HepG2 (cell line): ENCODE results near the gene CEBPB. TPM values are rescaled to one million over a fixed set of nuclear protein-coding genes. Genes with fewer than 3 reads are reported as not detected.

Experiments used
- ATF1 ChIP-seq: IDR thresholded peaks from 2 replicates; pipeline ENCODE4 v1.6.1; 2016; ENCODE audit warnings: mild to moderate bottlenecking, control low read depth
- ATF3 ChIP-seq: sonication (generic); formaldehyde crosslinking; IDR thresholded peaks from 2 replicates; pipeline ENCODE4 v1.4.0; 2020; ENCODE audit warnings: missing genetic modification reagents
- EEA1 ChIP-seq: sonication (generic); formaldehyde crosslinking; IDR thresholded peaks from 2 replicates; pipeline ENCODE4 v1.5.1; 2020; ENCODE audit warnings: mild to moderate bottlenecking, missing genetic modification reagents, borderline replicate concordance
- GPBP1L1 ChIP-seq: sonication (generic); formaldehyde crosslinking; IDR thresholded peaks from 2 replicates; pipeline ENCODE4 v1.5.0; 2020; ENCODE audit warnings: mild to moderate bottlenecking, missing genetic modification reagents
- HOXA9 ChIP-seq: sonication (generic); formaldehyde crosslinking; IDR thresholded peaks from 2 replicates; pipeline ENCODE4 v1.8.1; 2022; ENCODE audit warnings: missing genetic modification reagents, mild to moderate bottlenecking, moderate library complexity, borderline replicate concordance
- IRF2 ChIP-seq: IDR thresholded peaks from 2 replicates; pipeline ENCODE4 v1.6.1; 2018; ENCODE audit warnings: missing genetic modification reagents, missing compliant biosample characterization
- ISL2 ChIP-seq: sonication (generic); formaldehyde crosslinking; IDR thresholded peaks from 2 replicates; pipeline ENCODE4 v1.5.0; 2020; ENCODE audit warnings: missing genetic modification reagents
- JUND ChIP-seq: sonication (generic); formaldehyde crosslinking; IDR thresholded peaks from 2 replicates; pipeline ENCODE4 v1.8.0; 2022; ENCODE audit warnings: mild to moderate bottlenecking, missing genetic modification reagents
- MZF1 ChIP-seq: sonication (generic); formaldehyde crosslinking; IDR thresholded peaks from 2 replicates; pipeline ENCODE4 v1.8.1; 2023; ENCODE audit warnings: mild to moderate bottlenecking, missing genetic modification reagents, borderline replicate concordance
- NR2F6 ChIP-seq, 2 experiments: IDR thresholded peaks; 2 replicates each; pipeline ENCODE4 v1.6.1; 2016; ENCODE audit warnings: antibody characterized with exemption in 1 of 2, mild to moderate bottlenecking in 1 of 2
- REPIN1 ChIP-seq: sonication (generic); formaldehyde crosslinking; IDR thresholded peaks from 2 replicates; pipeline ENCODE4 v1.8.0; 2022; ENCODE audit warnings: missing genetic modification reagents, low read depth, mild to moderate bottlenecking, borderline replicate concordance
- RNF2 ChIP-seq: fragments of 450-650 bp; conservative IDR thresholded peaks from 2 replicates; pipeline ENCODE4 v1.6.1; 2016; ENCODE audit warnings: low read depth
- ZFP91 ChIP-seq: sonication (generic); formaldehyde crosslinking; IDR thresholded peaks from 2 replicates; pipeline ENCODE4 v1.9.0; 2022; ENCODE audit warnings: missing genetic modification reagents, mild to moderate bottlenecking, borderline replicate concordance
- polyA plus RNA-seq, 8 experiments: library from polyadenylated mRNA; depleted of rRNA in 3 of 8; stranded (reverse) in 7 of 8; unstranded in 1 of 8; fragments of >200 nt; fragmentation: Illumina TruSeq in 4 of 8; extraction: Trizol in 4 of 8; gene quantifications; 2 replicates each; pipeline versions ENCODE4 v1.2.1 to v1.2.3, GENCODE V29; 2011 to 2016; ENCODE audit warnings: low read depth in 4 of 8, missing spikeins in 1 of 8, mixed read lengths in 1 of 8; ENCODE audit not compliant: insufficient read depth in 1 of 8
- total RNA-seq, 5 experiments: library from RNA; depleted of rRNA; stranded (reverse); fragments of >200 nt; fragmentation: Illumina TruSeq; extraction: Trizol; gene quantifications; 2 replicates each; pipeline ENCODE4 v1.2.3, GENCODE V29; 2016; ENCODE audit warnings: low read depth in 1 of 5
- TF ChIP-seq, protein P1 (sequence below): sonication (generic); formaldehyde crosslinking; IDR thresholded peaks from 2 replicates; pipeline ENCODE4 v1.4.0; 2020; ENCODE audit warnings: low read depth, mild to moderate bottlenecking, missing genetic modification reagents
- TF ChIP-seq, protein P2 (sequence below): sonication (generic); formaldehyde crosslinking; IDR thresholded peaks from 2 replicates; pipeline ENCODE4 v1.4.0; 2020; ENCODE audit warnings: missing genetic modification reagents, mild to moderate bottlenecking, borderline replicate concordance
- TF ChIP-seq, protein P3 (sequence below): sonication (generic); formaldehyde crosslinking; IDR thresholded peaks from 2 replicates; pipeline ENCODE4 v1.4.0; 2020; ENCODE audit warnings: missing genetic modification reagents

Gene CEBPB
- total and polyA plus RNA-seq, 2 of the 13 experiments (the other 11 are each of a cell fraction or from before 2014, with no cell fraction given) = 18.5 to 28.2 TPM

DNA sequence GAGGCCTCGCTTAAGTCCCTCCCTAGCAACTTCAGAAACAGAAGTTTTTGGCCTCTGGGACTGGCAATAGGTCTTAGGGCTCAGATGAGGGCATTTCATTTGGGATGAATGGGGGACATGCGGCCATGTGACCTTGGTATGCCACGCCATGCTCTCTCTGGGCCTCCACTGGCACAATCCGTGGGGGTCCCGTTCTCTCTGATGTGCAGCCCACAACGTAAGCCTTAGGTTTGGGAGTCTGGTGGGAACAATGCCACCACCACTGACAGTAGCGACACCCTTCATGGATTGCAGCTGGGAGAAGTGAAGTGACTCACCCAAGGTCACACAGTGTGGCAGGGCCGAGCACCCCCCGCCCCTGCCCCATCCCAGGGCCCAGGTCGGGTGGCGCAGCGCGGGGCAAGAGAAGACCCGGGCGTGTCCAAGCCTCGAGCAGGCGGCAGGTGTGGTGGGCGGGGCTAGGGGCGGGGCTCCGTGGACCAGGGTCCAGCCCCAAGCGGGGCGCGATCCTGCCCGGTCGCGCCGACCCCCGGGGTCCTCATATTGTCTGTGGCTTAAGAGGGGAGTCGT lies 864 bp upstream of the CEBPB start (continued):
- TF ChIP-seq, protein P1, sequence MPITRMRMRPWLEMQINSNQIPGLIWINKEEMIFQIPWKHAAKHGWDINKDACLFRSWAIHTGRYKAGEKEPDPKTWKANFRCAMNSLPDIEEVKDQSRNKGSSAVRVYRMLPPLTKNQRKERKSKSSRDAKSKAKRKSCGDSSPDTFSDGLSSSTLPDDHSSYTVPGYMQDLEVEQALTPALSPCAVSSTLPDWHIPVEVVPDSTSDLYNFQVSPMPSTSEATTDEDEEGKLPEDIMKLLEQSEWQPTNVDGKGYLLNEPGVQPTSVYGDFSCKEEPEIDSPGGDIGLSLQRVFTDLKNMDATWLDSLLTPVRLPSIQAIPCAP (CRISPR knock-in tag) = no peak
- TF ChIP-seq HOXA9 (CRISPR knock-in tag) = no peak
- no peak for TF ChIP-seq MZF1 (CRISPR knock-in tag)
- TF ChIP-seq, protein P2, sequence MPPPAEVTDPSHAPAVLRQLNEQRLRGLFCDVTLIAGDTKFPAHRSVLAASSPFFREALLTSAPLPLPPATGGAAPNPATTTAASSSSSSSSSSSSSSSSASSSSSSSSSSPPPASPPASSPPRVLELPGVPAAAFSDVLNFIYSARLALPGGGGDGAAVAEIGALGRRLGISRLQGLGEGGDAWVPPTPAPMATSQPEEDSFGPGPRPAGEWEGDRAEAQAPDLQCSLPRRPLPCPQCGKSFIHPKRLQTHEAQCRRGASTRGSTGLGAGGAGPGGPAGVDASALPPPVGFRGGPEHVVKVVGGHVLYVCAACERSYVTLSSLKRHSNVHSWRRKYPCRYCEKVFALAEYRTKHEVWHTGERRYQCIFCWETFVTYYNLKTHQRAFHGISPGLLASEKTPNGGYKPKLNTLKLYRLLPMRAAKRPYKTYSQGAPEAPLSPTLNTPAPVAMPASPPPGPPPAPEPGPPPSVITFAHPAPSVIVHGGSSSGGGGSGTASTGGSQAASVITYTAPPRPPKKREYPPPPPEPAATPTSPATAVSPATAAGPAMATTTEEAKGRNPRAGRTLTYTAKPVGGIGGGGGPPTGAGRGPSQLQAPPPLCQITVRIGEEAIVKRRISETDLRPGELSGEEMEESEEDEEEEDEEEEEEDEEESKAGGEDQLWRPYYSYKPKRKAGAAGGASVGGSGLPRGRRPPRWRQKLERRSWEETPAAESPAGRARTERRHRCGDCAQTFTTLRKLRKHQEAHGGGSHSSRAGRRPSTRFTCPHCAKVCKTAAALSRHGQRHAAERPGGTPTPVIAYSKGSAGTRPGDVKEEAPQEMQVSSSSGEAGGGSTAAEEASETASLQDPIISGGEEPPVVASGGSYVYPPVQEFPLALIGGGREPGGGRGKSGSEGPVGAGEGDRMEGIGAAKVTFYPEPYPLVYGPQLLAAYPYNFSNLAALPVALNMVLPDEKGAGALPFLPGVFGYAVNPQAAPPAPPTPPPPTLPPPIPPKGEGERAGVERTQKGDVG (CRISPR knock-in tag) = peak; percentile 2; the same call in 1 of the 2 replicates
- no peak for TF ChIP-seq ATF1 (CRISPR knock-in tag)
- TF ChIP-seq ATF3 = no peak; the same call in 1 of the 2 replicates
- TF ChIP-seq, protein P3, sequence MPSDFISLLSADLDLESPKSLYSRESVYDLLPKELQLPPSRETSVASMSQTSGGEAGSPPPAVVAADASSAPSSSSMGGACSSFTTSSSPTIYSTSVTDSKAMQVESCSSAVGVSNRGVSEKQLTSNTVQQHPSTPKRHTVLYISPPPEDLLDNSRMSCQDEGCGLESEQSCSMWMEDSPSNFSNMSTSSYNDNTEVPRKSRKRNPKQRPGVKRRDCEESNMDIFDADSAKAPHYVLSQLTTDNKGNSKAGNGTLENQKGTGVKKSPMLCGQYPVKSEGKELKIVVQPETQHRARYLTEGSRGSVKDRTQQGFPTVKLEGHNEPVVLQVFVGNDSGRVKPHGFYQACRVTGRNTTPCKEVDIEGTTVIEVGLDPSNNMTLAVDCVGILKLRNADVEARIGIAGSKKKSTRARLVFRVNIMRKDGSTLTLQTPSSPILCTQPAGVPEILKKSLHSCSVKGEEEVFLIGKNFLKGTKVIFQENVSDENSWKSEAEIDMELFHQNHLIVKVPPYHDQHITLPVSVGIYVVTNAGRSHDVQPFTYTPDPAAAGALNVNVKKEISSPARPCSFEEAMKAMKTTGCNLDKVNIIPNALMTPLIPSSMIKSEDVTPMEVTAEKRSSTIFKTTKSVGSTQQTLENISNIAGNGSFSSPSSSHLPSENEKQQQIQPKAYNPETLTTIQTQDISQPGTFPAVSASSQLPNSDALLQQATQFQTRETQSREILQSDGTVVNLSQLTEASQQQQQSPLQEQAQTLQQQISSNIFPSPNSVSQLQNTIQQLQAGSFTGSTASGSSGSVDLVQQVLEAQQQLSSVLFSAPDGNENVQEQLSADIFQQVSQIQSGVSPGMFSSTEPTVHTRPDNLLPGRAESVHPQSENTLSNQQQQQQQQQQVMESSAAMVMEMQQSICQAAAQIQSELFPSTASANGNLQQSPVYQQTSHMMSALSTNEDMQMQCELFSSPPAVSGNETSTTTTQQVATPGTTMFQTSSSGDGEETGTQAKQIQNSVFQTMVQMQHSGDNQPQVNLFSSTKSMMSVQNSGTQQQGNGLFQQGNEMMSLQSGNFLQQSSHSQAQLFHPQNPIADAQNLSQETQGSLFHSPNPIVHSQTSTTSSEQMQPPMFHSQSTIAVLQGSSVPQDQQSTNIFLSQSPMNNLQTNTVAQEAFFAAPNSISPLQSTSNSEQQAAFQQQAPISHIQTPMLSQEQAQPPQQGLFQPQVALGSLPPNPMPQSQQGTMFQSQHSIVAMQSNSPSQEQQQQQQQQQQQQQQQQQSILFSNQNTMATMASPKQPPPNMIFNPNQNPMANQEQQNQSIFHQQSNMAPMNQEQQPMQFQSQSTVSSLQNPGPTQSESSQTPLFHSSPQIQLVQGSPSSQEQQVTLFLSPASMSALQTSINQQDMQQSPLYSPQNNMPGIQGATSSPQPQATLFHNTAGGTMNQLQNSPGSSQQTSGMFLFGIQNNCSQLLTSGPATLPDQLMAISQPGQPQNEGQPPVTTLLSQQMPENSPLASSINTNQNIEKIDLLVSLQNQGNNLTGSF (CRISPR knock-in tag) = no peak
- no peak for TF ChIP-seq EEA1
- no peak for TF ChIP-seq REPIN1 (CRISPR knock-in tag)
- no peak for TF ChIP-seq JUND (CRISPR knock-in tag)
- TF ChIP-seq RNF2 = 0 out of 2 replicates have a peak, but pooled peaks have one; percentile 51
- no peak for TF ChIP-seq NR2F6 (IDR thresholded peaks at IDR 0.05)
- 0 out of 2 replicates have a peak, but pooled peaks have one; percentile 49 for TF ChIP-seq NR2F6 (CRISPR knock-in tag; IDR thresholded peaks at IDR 0.05)
- peak; percentile 51; the same call in 1 of the 2 replicates for TF ChIP-seq ISL2 (CRISPR knock-in tag)
- TF ChIP-seq ZFP91 (CRISPR knock-in tag) = peak; percentile 56; the same call in 1 of the 2 replicates
- TF ChIP-seq GPBP1L1 (CRISPR knock-in tag) = no peak
- no peak; the same call in 1 of the 2 replicates for TF ChIP-seq IRF2 (CRISPR knock-in tag)
